MCF 10A (cell line): Measurements from ENCODE around the gene TTLL9. TPM values are rescaled to one million over a fixed set of nuclear protein-coding genes. Genes with fewer than 3 reads are reported as not detected.

Source experiments
- BruUV-seq: library from RNA; stranded (reverse); fragments of 400-500 nt; replicated peaks from 2 replicates; lab custom pipeline; 2021; lab: Mats Ljungman, UMichigan
- CTCF ChIA-PET: fragments of 300-600 bp; sonication (Branson Sonifier 250); formaldehyde crosslinking; extraction: SDS; loops from one replicate; lab custom pipeline; 2021; ENCODE audit warnings: antibody characterized with exemption, inconsistent platforms; lab: Yijun Ruan, JAX
- POLR2A ChIA-PET: fragments of 300-600, 350-650 bp; sonication (Branson Sonifier 250); formaldehyde crosslinking; extraction: SDS; loops from one replicate; lab custom pipeline; 2020; ENCODE audit warnings: antibody characterized with exemption, inconsistent platforms; lab: Yijun Ruan, JAX
- DNase-seq: peaks from one replicate; pipeline ENCODE4 v3.0.0-alpha.2; 2018; ENCODE audit not compliant: unreplicated experiment
- H3K27ac Mint-ChIP-seq: one replicate; pipeline ENCODE4 v1.8.0; 2022; ENCODE audit warnings: mild to moderate bottlenecking, low read depth, mixed read lengths; ENCODE audit not compliant: unreplicated experiment
- H3K27me3 Mint-ChIP-seq: one replicate; pipeline ENCODE4 v1.8.0; 2022; ENCODE audit warnings: mixed read lengths; ENCODE audit not compliant: insufficient read depth, unreplicated experiment
- H3K36me3 Mint-ChIP-seq: one replicate; pipeline ENCODE4 v1.8.0; 2022; ENCODE audit warnings: mild to moderate bottlenecking, moderate library complexity, mixed read lengths; ENCODE audit not compliant: insufficient read depth, unreplicated experiment
- H3K4me1 Mint-ChIP-seq: one replicate; pipeline ENCODE4 v1.8.0; 2022; ENCODE audit warnings: mixed read lengths; ENCODE audit not compliant: insufficient read depth, unreplicated experiment
- H3K4me3 Mint-ChIP-seq: one replicate; pipeline ENCODE4 v1.8.0; 2022; ENCODE audit warnings: mild to moderate bottlenecking, moderate library complexity, mixed read lengths; ENCODE audit not compliant: unreplicated experiment
- H3K9me3 Mint-ChIP-seq: one replicate; pipeline ENCODE4 v1.8.0; 2022; ENCODE audit warnings: mixed read lengths; ENCODE audit not compliant: unreplicated experiment
- intact Hi-C: fragments of 100-400 bp; cut with micrococcal nuclease; formaldehyde crosslinking; loops from 2 replicates; pipeline ENCODE4 v1.14.1; 2022
- total RNA-seq: library from RNA; stranded (reverse); gene quantifications from 2 replicates; pipeline ENCODE4 v1.2.3, GENCODE V29; 2022
- TF ChIP-seq, protein P1 (sequence below): fragments of 200-600 bp; IDR thresholded peaks from one replicate; pipeline ENCODE4 v1.8.0; 2022; ENCODE audit warnings: antibody characterized with exemption, mild to moderate bottlenecking; ENCODE audit not compliant: unreplicated experiment

TTLL9 gene
- total RNA-seq, 1 experiment from 2014 or later, result 0.19 TPM

DNA sequence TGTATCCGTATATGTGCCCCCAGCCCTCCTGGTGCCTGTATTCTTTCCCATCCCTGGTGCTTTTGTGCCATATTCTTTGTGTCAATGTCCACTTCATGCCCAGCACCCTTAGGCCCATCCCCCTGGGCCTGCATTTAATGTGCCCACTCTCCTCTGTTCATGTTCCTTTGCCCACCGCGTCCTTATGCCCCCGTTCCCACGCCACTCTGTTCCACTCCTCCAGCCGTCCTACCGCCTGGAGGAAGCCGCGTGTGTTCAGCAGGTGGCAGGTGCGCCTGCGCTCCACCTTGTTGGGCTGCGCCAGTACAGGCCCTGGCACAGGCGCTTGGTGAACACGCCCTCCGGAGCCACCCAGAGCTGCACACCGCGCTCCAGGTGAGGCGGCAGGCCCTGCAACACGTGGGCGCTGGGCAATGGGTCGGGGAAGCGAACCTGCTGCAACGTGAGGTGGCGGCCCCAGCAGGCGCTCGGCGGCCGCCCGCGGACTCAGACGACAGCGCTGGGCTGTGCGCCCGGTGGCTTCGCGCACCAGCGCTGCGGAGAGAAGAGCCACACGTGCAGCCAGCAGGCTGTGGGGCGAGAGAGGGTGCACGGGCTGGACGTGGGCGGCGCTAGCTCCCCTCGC is 21.0 kb upstream of the TTLL9 start:
- ChIA-PET POLR2A (interaction anchor here (0.7 kb wide), 1 partner anchor 183 kb away, joined by 3 read pairs; no protein-coding TSS in a partner anchor), CTCF (interaction anchor here (1.0 to 12.8 kb wide), 12 partner anchors 13 to 799 kb away, joined by 3 to 200 read pairs (median 16); partner anchors contain the start of gene PDRG1)
- no peak for DNase-seq
- TF ChIP-seq, protein P1, sequence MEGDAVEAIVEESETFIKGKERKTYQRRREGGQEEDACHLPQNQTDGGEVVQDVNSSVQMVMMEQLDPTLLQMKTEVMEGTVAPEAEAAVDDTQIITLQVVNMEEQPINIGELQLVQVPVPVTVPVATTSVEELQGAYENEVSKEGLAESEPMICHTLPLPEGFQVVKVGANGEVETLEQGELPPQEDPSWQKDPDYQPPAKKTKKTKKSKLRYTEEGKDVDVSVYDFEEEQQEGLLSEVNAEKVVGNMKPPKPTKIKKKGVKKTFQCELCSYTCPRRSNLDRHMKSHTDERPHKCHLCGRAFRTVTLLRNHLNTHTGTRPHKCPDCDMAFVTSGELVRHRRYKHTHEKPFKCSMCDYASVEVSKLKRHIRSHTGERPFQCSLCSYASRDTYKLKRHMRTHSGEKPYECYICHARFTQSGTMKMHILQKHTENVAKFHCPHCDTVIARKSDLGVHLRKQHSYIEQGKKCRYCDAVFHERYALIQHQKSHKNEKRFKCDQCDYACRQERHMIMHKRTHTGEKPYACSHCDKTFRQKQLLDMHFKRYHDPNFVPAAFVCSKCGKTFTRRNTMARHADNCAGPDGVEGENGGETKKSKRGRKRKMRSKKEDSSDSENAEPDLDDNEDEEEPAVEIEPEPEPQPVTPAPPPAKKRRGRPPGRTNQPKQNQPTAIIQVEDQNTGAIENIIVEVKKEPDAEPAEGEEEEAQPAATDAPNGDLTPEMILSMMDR, result no peak
- Mint-ChIP-seq H3K9me3 (no peaks in the 10 kb centered on the region), H3K36me3 (no peaks in the 10 kb centered on the region), H3K4me3 (no peak overlapping the region), H3K27ac (no peak overlapping the region), H3K4me1 (no peaks in the 10 kb centered on the region), H3K27me3 (peaks cover 33% of the 10 kb centered on the region)
- intact Hi-C loops, result no loop called here
- no TSS peak for BruUV-seq

DNA sequence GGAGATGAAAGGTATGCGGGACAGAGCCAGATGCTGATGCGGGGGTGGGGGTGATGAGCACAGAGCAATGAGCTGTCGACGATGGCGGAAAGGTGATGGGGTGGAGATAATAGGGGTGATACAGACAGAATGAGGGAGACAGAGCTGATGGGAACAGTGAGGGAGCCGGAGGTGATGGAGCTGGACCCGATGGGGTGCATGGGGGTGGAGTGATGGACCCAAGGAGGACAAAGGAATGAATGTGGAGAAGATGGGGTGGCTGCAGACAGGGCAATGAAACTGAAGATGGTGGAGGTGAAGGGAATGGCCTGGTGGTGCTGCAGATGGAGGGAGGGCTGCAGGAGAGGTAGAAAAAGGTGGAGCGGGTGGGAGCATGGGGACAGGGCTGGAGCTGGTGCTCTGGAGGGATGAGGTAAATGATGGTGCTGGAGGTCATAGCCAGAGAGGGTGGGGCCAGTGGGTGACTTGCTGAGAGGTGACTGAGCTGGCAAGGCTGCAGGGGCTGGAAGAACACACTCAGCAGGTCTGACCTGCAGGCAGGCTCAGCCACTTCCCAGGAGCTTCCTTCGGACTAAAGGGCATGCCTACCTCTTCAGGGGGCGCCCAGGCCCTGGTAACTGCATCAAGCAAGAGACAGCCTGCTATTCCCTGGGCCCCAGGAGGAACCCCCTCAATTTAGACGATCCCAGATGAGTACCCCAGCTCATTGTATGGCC is 19.0 kb upstream of the TTLL9 start:
- Mint-ChIP-seq H3K36me3 (no peaks in the 10 kb centered on the region), H3K27me3 (peaks cover 33% of the 10 kb centered on the region), H3K27ac (no peak overlapping the region), H3K9me3 (no peaks in the 10 kb centered on the region), H3K4me1 (no peaks in the 10 kb centered on the region), H3K4me3 (no peak overlapping the region)
- ChIA-PET POLR2A (interaction anchor here (0.7 kb wide), 1 partner anchor 236 kb away, joined by 6 read pairs; no protein-coding TSS in a partner anchor), CTCF (interaction anchor here (0.5 to 12.8 kb wide), 48 partner anchors 9 to 879 kb away, joined by 3 to 200 read pairs (median 6); partner anchors contain the start of genes DUSP15, MYLK2, PDRG1 and TTLL9)
- BruUV-seq, result no TSS peak
- TF ChIP-seq, protein P1, result no peak
- DNase-seq, result no peak
- intact Hi-C loops, result no loop called here

DNA sequence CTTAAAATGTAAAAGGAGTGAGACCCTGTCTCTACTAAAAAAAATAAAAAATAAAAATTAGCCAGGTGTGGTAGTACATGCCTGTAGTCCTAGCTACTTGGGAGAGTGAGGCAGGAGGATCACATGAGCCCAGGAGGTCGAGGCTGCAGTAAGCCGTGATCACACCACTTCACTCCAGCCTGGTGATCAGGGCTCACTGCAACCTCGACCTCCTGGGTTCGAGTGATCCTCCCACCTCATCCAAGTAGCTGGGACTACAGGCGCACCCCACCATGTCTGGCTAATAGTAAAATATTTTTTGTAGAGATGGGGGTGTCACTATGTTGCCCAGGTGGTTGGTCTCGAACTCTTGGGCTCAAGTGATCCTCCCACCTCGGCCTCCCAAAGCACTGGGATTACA is 17.0 kb upstream of the TTLL9 start:
- CTCF ChIA-PET, result interaction anchor here (0.6 to 12.8 kb wide), 43 partner anchors 10 to 800 kb away, joined by 3 to 200 read pairs (median 7); partner anchors contain the start of genes DUSP15, MYLK2, PDRG1 and TTLL9

More for the DNA sequence above, 17.0 kb upstream of the TTLL9 start:
- no peak for DNase-seq
- TF ChIP-seq, protein P1, result no peak
- BruUV-seq, result no TSS peak
- Mint-ChIP-seq H3K4me1 (no peaks in the 10 kb centered on the region), H3K27ac (no peak overlapping the region), H3K4me3 (no peak overlapping the region), H3K36me3 (no peaks in the 10 kb centered on the region), H3K9me3 (no peaks in the 10 kb centered on the region), H3K27me3 (peaks cover 32% of the 10 kb centered on the region)
- intact Hi-C loops, result no loop called here
- POLR2A ChIA-PET, result interaction anchor here (1.4 kb wide), 1 partner anchor 98 kb away, joined by 5 read pairs; the partner anchor contains the start of gene PDRG1
